ENCODE data around the gene PGLYRP3.
"Not testable (repeated sequence)": the region's sequence is repeated elsewhere in the genome, so short reads cannot be mapped to it uniquely, and the experiment has no call there.

The PGLYRP3 gene

GRCh38 chr1:153353226-153353947, 40.6 kb upstream of the PGLYRP3 start:
- TF ChIP-seq CTCF (IDR thresholded peaks at IDR 0.05; ENCODE audit: low read depth, low read length): peak; percentile 35
- no peak overlapping the region for H3K4me3 ChIP-seq (replicated peaks in 1 of 2; ENCODE audit: low read depth in 2 of 2, low read length in 2 of 2)
- peak; percentile 10 to 18 for DNase-seq (ENCODE audit: low read depth in 2 of 2)

- TF ChIP-seq CTCF (IDR thresholded peaks at IDR 0.05; ENCODE audit: low read depth, low read length): peak; percentile 89
Measured at GRCh38 chr1:153352523-153352922, 39.8 kb upstream of the PGLYRP3 start.

GRCh38 chr1:153350321-153350957, 37.7 kb upstream of the PGLYRP3 start:
- no peak for DNase-seq (ENCODE audit: low read depth in 2 of 2)
- no peak for TF ChIP-seq CTCF (IDR thresholded peaks at IDR 0.05; ENCODE audit: low read depth, low read length)
- H3K4me3 ChIP-seq (replicated peaks in 1 of 2; ENCODE audit: low read depth in 2 of 2, low read length in 2 of 2): no peak overlapping the region

More at GRCh38 chr1:153352523-153352922, 39.8 kb upstream of the PGLYRP3 start:
- no peak overlapping the region for H3K4me3 ChIP-seq (replicated peaks in 1 of 2; ENCODE audit: low read depth in 2 of 2, low read length in 2 of 2)
- peak; percentile 75 to 78 for DNase-seq (ENCODE audit: low read depth in 2 of 2)

GRCh38 chr1:153349363-153350320, 36.9 kb upstream of the PGLYRP3 start:
- no peak for TF ChIP-seq CTCF (IDR thresholded peaks at IDR 0.05; ENCODE audit: low read depth, low read length)

GRCh38 chr1:153348511-153349362, 36.0 kb upstream of the PGLYRP3 start, which contains the start of gene PGLYRP4:
Gene PGLYRP4, minus strand, starts transcription at chr1:153348841. Its CDS starts 909 bp downstream, at chr1:153347932.
- DNase-seq (ENCODE audit: low read depth in 2 of 2): no peak
- TF ChIP-seq CTCF (IDR thresholded peaks at IDR 0.05; ENCODE audit: low read depth, low read length): no peak
- H3K4me3 ChIP-seq (replicated peaks in 1 of 2; ENCODE audit: low read depth in 2 of 2, low read length in 2 of 2): no peak within 1 kb of the TSS

More at GRCh38 chr1:153349363-153350320, 36.9 kb upstream of the PGLYRP3 start:
- no peak overlapping the region for H3K4me3 ChIP-seq (replicated peaks in 1 of 2; ENCODE audit: low read depth in 2 of 2, low read length in 2 of 2)
- DNase-seq (ENCODE audit: low read depth in 2 of 2): no peak

- no peak for DNase-seq (ENCODE audit: low read depth in 2 of 2)
- no peak overlapping the region for H3K4me3 ChIP-seq (replicated peaks in 1 of 2; ENCODE audit: low read depth in 2 of 2, low read length in 2 of 2)
- TF ChIP-seq CTCF (IDR thresholded peaks at IDR 0.05; ENCODE audit: low read depth, low read length): no peak
Measured at GRCh38 chr1:153347856-153348255, 35.1 kb upstream of the PGLYRP3 start.

GRCh38 chr1:153347049-153347448, 34.3 kb upstream of the PGLYRP3 start:
- DNase-seq (ENCODE audit: low read depth in 2 of 2); H3K4me3 ChIP-seq (replicated peaks in 1 of 2; ENCODE audit: low read depth in 2 of 2, low read length in 2 of 2): not testable (repeated sequence)
